MM.1S (cell line): ENCODE results near the gene RBM4.

Source experiments
- DNase-seq: peaks from one replicate; pipeline ENCODE4 v3.0.0-alpha.2; 2015
- H2AFZ ChIP-seq: fragments of 300-600 bp; sonication (generic); 2 replicates; pipeline ENCODE4 v1.6.0; 2016; ENCODE audit warnings: antibody characterized with exemption, low read length
- H3F3A ChIP-seq: fragments of 300-600 bp; sonication (generic); 2 replicates; pipeline ENCODE4 v1.6.1; 2016; ENCODE audit warnings: mild to moderate bottlenecking, antibody characterized with exemption, low read length, moderate library complexity, mixed read lengths; ENCODE audit not compliant: insufficient read depth
- H3K27ac ChIP-seq: fragments of 300-600 bp; sonication (generic); 2 replicates; pipeline ENCODE4 v1.5.1; 2016; ENCODE audit warnings: mild to moderate bottlenecking, low read length
- H3K27me3 ChIP-seq: fragments of 300-600 bp; sonication (generic); replicated peaks from 2 replicates; pipeline ENCODE4 v1.6.0; 2016; ENCODE audit warnings: low read length; ENCODE audit not compliant: insufficient read depth
- H3K36me3 ChIP-seq: fragments of 300-600 bp; sonication (generic); replicated peaks from 2 replicates; pipeline ENCODE4 v1.6.1; 2016; ENCODE audit warnings: mild to moderate bottlenecking, low read length, mixed read lengths; ENCODE audit not compliant: insufficient read depth
- H3K4me1 ChIP-seq: fragments of 300-600 bp; sonication (generic); 2 replicates; pipeline ENCODE4 v1.6.1; 2016; ENCODE audit warnings: low read length, mixed read lengths
- H3K4me2 ChIP-seq: fragments of 300-600 bp; sonication (generic); 2 replicates; pipeline ENCODE4 v1.6.0; 2016; ENCODE audit warnings: low read depth, low read length
- H3K4me3 ChIP-seq: fragments of 300-600 bp; sonication (generic); 2 replicates; pipeline ENCODE4 v1.5.1; 2016; ENCODE audit warnings: low read length, mixed read lengths
- H3K79me2 ChIP-seq: fragments of 300-600 bp; sonication (generic); 2 replicates; pipeline ENCODE4 v1.6.1; 2016; ENCODE audit warnings: mixed run types, low read length, mixed read lengths
- H3K9ac ChIP-seq: fragments of 300-600 bp; sonication (generic); 2 replicates; pipeline ENCODE4 v1.6.1; 2016; ENCODE audit warnings: low read length, mixed read lengths
- H3K9me2 ChIP-seq: fragments of 300-600 bp; sonication (generic); replicated peaks from 2 replicates; pipeline ENCODE4 v1.6.1; 2016; ENCODE audit warnings: mild to moderate bottlenecking, low read length, mixed read lengths; ENCODE audit not compliant: insufficient read depth
- H3K9me3 ChIP-seq: fragments of 300-600 bp; sonication (generic); replicated peaks from 2 replicates; pipeline ENCODE4 v1.6.1; 2016; ENCODE audit warnings: mild to moderate bottlenecking, low read length, mixed read lengths; ENCODE audit not compliant: insufficient read depth
- H4K20me1 ChIP-seq: fragments of 300-600 bp; sonication (generic); 2 replicates; pipeline ENCODE4 v1.6.1; 2016; ENCODE audit warnings: mild to moderate bottlenecking, low read length, moderate library complexity, mixed read lengths; ENCODE audit not compliant: insufficient read depth
- EZH2 ChIP-seq: fragments of 300-600 bp; sonication (generic); optimal IDR thresholded peaks from 2 replicates; pipeline ENCODE3; 2017; ENCODE audit warnings: low read depth, mild to moderate bottlenecking, antibody characterized with exemption, low read length, mixed read lengths
- EZH2phosphoT487 ChIP-seq: fragments of 300-600 bp; sonication (generic); IDR thresholded peaks from 2 replicates; pipeline ENCODE4 v1.6.1; 2018; ENCODE audit warnings: antibody characterized with exemption, low read length
- TF ChIP-seq, protein P1 (sequence below): fragments of 300-600 bp; sonication (generic); IDR thresholded peaks from 2 replicates; pipeline ENCODE4 v1.5.1; 2016; ENCODE audit warnings: antibody characterized with exemption, low read length, mixed read lengths

Gene RBM4

DNA sequence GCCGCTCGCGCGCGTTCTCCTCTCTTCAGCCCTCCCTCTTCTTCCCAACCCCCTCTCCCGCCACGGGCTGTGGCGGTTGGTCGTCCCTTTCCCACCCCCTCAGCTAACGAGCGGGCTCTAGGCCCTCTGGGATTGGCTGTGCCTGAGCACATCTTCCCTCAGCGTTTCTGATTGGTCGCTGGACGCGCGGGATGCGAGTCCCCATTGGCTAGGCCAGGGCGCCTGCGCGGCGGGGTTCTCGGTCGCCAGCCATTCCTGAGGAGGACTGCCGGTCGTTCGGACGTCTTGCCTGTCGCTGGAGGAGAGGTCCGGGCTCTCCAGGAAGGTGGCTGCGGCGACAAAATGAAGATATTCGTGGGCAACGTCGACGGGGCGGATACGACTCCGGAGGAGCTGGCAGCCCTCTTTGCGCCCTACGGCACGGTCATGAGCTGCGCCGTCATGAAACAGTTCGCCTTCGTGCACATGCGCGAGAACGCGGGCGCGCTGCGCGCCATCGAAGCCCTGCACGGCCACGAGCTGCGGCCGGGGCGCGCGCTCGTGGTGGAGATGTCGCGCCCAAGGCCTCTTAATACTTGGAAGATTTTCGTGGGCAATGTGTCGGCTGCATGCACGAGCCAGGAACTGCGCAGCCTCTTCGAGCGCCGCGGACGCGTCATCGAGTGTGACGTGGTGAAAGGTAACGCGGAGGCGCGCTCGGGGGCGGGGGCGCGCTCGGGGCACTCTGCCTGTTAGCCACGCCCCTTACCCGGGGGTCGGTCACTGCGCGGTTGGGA is 21.9 kb upstream of the RBM4 start, which contains the start of gene RBM14:
TSS of gene RBM14 (plus strand) at position 252 of the 776 bp plus-strand sequence. CDS start at position 343, 91 bp downstream.
- H3K9ac ChIP-seq, result peak within 1 kb of the TSS; percentile 99
- H3K36me3 ChIP-seq, result peaks cover 7% of the 10 kb centered on the region; the same call in 1 of the 2 replicates
- TF ChIP-seq EZH2 (no peak), EZH2phosphoT487 (no peak)
- TF ChIP-seq, protein P1, sequence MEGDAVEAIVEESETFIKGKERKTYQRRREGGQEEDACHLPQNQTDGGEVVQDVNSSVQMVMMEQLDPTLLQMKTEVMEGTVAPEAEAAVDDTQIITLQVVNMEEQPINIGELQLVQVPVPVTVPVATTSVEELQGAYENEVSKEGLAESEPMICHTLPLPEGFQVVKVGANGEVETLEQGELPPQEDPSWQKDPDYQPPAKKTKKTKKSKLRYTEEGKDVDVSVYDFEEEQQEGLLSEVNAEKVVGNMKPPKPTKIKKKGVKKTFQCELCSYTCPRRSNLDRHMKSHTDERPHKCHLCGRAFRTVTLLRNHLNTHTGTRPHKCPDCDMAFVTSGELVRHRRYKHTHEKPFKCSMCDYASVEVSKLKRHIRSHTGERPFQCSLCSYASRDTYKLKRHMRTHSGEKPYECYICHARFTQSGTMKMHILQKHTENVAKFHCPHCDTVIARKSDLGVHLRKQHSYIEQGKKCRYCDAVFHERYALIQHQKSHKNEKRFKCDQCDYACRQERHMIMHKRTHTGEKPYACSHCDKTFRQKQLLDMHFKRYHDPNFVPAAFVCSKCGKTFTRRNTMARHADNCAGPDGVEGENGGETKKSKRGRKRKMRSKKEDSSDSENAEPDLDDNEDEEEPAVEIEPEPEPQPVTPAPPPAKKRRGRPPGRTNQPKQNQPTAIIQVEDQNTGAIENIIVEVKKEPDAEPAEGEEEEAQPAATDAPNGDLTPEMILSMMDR, result no peak
- peak; percentile 99 for DNase-seq
- no peaks in the 10 kb centered on the region for H3K9me2 ChIP-seq
- no peaks in the 10 kb centered on the region for H3K27me3 ChIP-seq
- H3K4me2 ChIP-seq, result peak within 1 kb of the TSS; percentile 97
- H3K27ac ChIP-seq, result peak within 1 kb of the TSS; percentile 80
- peaks cover 63% of the 10 kb centered on the region for H3K79me2 ChIP-seq
- peak within 1 kb of the TSS; percentile 100 for H3K4me3 ChIP-seq
- H3K9me3 ChIP-seq, result no peaks in the 10 kb centered on the region
- peaks cover 20% of the 10 kb centered on the region for H3F3A ChIP-seq
- peaks cover 11% of the 10 kb centered on the region; the same call in 1 of the 2 replicates for H3K4me1 ChIP-seq
- peak within 1 kb of the TSS; percentile 80 for H2AFZ ChIP-seq
- H4K20me1 ChIP-seq, result peaks cover 45% of the 10 kb centered on the region

DNA sequence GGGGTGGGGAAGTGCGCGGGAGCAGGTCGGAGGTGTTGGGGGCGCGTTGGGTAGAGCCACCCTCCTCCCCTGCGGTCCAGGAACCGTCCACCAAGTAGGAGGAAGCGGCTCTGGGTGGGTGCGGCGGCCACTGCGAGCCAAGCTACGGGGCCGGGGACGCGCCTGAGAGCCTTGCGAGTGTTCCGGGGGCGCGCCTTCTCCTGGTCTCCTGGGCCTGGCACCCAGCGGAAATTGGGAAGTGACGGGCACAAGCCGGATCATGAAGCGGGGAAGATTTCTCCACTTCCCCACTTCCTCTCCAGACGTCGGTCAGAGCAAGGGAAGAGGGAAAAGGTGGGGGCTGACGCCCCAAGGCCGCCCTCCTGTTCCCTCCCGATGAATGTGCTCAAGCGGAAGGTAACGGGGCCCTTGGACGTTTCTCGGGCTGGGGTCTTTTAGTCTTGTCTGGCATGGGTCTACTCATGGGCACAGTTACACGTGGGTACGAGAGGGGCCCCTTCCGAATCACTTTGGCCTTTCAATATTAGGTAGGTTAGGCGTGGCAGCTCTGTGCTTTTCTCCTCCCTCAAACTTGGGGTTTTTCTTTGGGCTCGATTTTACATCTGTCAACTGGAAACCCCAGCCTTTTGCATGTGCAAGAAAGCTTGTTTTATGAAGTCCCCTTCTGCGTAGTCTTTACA is 21.2 kb upstream of the RBM4 start:
- Histone ChIP-seq H4K20me1 (peaks cover 52% of the 10 kb centered on the region), H3K9ac (peak overlapping the region; percentile 99), H3K4me3 (peak overlapping the region; percentile 100), H3K27me3 (no peaks in the 10 kb centered on the region), H3K27ac (peak overlapping the region; percentile 80), H2AFZ (no peak overlapping the region), H3K36me3 (peaks cover 7% of the 10 kb centered on the region; the same call in 1 of the 2 replicates), H3K79me2 (peaks cover 71% of the 10 kb centered on the region), H3K4me2 (peak overlapping the region; percentile 97), H3K9me3 (no peaks in the 10 kb centered on the region), H3K4me1 (peaks cover 11% of the 10 kb centered on the region; the same call in 1 of the 2 replicates), H3K9me2 (no peaks in the 10 kb centered on the region), H3F3A (peaks cover 20% of the 10 kb centered on the region)
- no peak for TF ChIP-seq EZH2
- TF ChIP-seq, protein P1, result no peak
- no peak for TF ChIP-seq EZH2phosphoT487
- peak; percentile 18 for DNase-seq

DNA sequence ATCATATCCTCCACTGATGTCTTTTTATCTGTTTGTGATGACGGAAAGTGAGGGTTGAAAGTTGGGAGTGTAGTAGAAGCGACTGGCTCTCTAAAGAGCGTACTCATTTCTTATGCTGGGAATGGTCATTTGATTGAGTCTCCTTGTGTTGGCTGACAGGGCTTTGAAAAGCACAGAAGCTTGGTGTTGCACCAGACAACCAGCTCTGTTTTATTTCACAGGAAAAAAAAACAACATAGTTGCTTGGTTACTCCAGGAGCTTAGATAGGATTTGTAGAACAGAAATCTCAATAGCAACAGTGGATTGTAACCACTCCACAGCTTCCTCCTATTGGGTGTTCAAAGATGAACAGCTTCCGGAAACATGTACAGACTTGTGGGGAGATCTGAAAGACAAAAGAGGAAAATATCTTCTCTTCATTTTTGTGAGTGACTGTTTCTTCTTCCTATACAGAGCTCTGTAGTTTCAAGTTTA is 19.4 kb upstream of the RBM4 start:
- TF ChIP-seq, protein P1, result no peak
- no peak for TF ChIP-seq EZH2
- TF ChIP-seq EZH2phosphoT487, result no peak
- Histone ChIP-seq H3K9ac (peak overlapping the region; percentile 99), H3F3A (peaks cover 20% of the 10 kb centered on the region), H3K4me1 (peaks cover 11% of the 10 kb centered on the region; the same call in 1 of the 2 replicates), H3K27me3 (no peaks in the 10 kb centered on the region), H3K9me2 (no peaks in the 10 kb centered on the region), H3K36me3 (peaks cover 13% of the 10 kb centered on the region; the same call in 1 of the 2 replicates), H3K79me2 (peaks cover 89% of the 10 kb centered on the region), H3K9me3 (no peaks in the 10 kb centered on the region), H4K20me1 (peaks cover 70% of the 10 kb centered on the region), H3K27ac (peak overlapping the region; percentile 80), H2AFZ (no peak overlapping the region), H3K4me2 (peak overlapping the region; percentile 97), H3K4me3 (peak overlapping the region; percentile 100)
- DNase-seq, result peak; percentile 61
